GM18526 (cell line): ENCODE measurements around the gene CENPH.

Experiments
- POLR2A ChIP-seq: IDR thresholded peaks from 3 replicates; pipeline ENCODE4 v1.6.1; 2011; ENCODE audit not compliant: insufficient read length; ENCODE audit errors: extremely low read depth

The CENPH gene

DNA sequence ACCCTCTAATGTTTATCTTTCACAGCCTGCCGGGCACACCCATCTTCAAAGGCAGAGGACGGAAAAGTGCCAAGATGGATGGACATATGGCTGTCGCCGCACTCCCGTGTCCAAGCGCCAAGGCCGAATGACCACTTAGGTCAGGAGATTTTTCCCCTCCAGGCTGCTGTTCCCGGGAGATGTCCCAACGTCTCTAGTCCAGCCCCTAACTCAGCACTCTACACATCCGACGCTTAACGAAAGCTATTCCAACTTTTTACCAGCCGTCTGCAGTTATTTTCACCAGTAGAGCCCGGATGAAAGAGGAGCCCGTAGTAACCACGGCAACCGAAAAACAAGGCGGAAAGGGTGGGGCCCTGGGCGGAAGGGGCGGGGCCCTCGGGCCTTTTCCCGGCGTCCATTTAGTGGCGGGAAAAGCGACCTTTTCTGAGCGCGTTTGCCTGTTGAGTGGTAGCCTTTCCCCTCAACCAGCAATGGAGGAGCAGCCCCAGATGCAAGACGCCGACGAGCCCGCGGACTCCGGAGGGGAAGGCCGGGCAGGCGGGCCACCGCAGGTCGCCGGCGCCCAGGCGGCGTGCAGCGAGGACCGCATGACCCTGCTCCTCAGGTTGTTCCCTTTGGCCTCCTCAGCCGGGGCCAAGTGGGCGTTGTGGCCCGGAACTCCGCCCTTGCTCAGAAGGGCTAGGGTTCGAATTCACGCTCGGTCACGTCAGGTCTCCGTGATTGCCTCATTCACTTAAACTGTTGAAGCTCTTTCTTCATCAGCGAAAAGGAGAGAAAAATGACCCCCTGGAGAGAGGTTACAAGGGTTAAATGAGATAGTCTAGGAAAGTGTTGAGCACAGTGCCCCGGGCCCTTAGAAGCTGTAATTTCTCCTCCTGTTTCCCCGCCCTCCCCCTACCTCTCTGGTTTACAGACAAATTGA lies at the start of gene CENPH:
Gene CENPH (plus strand): TSS at position 422 of the 925 bp plus-strand sequence. CDS start 52 bp downstream, at position 474.
- TF ChIP-seq POLR2A: peak; percentile 56

- TF ChIP-seq POLR2A: no peak
Observed at GRCh38 chr5:69140827-69141226, 48.6 kb upstream of the CENPH start.

DNA sequence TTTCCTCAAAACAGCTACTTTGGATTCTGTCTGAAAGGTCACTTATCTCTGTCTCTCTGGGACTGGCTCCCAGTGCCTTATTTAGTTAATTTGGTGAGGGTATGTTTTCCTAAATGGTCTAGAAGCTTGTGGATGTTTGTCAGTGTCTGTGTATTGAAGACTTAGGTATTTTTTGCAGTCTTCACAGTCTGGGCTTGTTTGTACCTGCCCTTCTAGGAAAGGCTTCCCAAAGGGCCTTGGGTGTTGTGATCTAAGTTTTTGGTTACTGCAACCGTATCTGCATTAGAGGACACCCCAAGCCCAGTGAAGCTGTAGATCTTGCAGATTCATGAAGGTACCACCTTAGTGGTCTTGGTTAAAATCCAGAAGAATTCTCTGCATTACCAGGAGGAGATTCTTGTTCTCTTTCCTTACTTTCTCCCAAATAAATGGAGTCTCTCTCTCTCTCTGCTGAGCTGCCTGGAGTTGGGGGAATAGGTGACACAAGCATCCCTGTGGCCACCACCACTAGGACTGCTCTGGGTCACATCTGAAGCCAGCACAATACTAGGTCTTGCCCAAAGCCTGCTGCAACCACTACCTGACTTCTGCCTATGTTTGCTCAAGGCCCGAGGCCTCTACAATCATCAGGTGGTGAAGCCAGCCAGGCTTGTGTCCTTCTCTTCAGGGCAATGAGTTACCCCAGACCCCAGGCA lies 40.3 kb upstream of the CENPH start:
- no peak for TF ChIP-seq POLR2A

GRCh38 chr5:69149676-69150010 lies 39.7 kb upstream of the CENPH start:
- no peak for TF ChIP-seq POLR2A

DNA sequence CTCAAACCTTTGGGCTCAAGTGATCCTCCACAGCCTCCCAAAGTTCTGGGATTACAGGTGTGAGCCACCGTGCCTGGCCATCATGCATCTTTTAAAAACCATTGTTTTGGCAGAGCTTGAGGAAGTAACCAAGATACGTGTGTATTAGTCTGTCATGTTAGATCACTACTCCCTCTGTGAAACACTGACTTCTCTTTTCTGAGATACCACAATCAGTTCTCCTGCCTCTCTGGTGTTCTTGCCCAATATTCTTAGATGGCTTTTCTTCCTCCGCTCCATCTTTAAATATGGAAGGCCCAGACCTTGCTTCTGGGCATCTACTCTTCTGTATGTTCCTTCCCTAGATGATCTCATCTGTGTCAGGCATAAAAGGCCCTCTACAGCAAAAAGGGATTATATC lies 36.7 kb upstream of the CENPH start:
- TF ChIP-seq POLR2A: no peak

DNA sequence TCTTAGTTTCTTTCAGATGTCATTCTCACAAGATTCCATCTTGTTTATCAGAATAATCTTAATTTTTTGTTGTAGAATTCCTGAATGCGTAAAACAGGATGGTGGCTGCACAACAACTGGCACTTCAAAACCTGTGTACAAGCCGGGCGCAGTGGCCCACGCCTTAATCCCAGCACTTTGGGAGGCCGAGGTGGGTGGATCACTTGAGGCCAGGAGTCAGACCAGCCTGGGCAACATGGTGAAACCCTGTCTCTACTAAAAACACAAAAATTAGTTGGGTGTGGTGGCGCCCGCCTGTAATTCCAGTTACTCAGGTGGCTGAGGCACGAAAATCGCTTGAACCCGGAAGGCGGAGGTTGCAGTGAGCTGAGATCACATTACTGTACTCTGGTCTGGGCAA lies 32.9 kb upstream of the CENPH start:
- TF ChIP-seq POLR2A: no peak

DNA sequence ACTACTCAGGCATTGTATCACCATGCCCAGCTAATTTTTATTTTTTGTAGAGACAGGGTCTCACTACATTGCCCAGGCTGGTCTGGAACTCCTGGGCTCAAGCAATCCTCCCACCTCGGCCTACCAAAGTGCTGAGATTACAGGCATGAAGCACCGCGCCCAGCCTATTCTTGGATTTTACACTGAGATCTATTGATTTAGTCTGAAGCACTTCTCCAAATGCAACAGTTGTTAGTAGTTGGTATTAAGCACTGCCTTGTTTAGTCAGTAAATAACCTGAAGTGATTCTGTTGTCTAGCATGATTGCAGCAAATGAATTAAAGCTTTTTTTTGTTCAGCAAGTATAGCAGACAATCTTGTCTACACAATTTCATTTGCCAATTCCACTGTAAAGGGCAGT lies 31.3 kb upstream of the CENPH start:
- TF ChIP-seq POLR2A: no peak

- TF ChIP-seq POLR2A: no peak
Observed at GRCh38 chr5:69160651-69161050, 28.7 kb upstream of the CENPH start.

DNA sequence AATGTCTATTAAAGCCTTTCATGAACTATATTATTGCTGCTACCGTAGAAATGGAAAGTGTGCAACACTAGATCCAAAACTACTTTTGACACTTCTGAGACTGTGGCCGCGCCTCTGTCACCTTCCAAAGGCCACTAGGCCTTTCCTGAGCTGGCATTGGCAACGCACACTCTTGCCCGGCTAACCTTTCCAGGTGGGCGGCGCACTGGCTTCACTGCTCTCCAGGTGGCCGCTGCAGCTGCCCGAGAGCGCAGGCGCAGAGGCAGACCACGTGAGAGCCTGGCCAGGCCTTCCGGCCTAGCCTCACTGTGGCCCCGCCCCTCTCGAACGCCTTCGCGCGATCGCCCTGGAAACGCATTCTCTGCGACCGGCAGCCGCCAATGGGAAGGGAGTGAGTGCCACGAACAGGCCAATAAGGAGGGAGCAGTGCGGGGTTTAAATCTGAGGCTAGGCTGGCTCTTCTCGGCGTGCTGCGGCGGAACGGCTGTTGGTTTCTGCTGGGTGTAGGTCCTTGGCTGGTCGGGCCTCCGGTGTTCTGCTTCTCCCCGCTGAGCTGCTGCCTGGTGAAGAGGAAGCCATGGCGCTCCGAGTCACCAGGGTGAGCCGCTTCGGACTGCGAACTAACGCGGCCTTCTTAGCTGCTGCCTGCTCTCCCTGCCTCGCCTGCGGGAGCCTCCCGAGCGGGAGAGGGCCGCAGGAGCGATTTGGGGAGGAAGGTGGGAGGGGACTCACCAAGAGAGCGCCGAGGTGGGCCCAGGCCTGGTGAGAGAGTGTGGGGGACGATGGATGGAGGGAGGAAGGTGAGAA lies 22.5 kb upstream of the CENPH start, which contains the start of gene CCNB1:
Gene CCNB1 (plus strand): TSS at position 465 of the 807 bp plus-strand sequence. CDS start 113 bp downstream, at position 578.
- peak; percentile 71 for TF ChIP-seq POLR2A

GRCh38 chr5:69167493-69167855 lies 21.9 kb upstream of the CENPH start:
- TF ChIP-seq POLR2A: no peak

DNA sequence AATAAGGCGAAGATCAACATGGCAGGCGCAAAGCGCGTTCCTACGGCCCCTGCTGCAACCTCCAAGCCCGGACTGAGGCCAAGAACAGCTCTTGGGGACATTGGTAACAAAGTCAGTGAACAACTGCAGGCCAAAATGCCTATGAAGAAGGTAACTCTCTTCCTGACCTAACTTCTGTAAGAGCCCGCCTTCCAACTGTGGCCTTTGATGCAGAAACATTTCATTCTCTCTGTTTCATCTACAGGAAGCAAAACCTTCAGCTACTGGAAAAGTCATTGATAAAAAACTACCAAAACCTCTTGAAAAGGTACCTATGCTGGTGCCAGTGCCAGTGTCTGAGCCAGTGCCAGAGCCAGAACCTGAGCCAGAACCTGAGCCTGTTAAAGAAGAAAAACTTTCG lies 21.5 kb upstream of the CENPH start:
- no peak for TF ChIP-seq POLR2A

- no peak for TF ChIP-seq POLR2A
Observed at GRCh38 chr5:69170495-69170894, 18.9 kb upstream of the CENPH start.

- TF ChIP-seq POLR2A: no peak
Observed at GRCh38 chr5:69170969-69171368, 18.4 kb upstream of the CENPH start.

DNA sequence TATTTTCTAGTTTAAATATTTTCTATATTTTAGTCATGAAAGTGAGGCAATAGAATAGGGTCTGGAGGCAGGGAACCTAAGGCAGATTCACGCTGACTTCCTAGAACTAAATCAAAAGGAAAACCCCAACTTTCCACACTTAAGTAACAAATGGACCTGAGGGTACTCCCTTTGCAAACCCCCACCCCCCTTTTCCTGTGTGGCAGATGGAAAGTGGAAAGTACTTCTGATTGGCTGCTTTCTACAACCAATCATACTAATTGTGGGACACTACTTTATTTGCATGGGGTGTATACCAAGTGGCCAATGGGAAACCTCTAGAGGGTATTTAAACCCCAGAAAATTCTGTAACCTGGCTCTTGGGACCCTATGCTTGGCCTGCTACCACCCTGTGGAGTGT lies 4.8 kb upstream of the CENPH start:
- TF ChIP-seq POLR2A: no peak

DNA sequence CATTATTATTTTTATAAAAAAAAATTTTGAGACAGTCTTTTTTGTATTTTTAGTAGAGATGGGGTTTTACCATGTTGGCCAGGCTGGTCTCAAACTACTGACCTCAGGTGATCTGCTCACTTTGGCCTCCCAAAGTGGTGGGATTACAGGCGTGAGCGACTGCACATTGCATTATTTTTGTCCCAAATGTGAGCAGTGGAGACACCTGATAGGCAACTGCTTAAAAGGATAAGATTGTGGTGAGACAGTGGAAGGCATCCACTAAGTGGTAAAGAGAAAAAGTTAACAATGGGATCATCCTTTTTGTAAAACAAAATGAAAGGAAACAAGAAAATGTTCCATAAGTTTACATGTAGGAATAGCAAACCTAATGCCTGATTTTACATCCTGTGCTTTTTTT lies 2.0 kb upstream of the CENPH start:
- no peak for TF ChIP-seq POLR2A

DNA sequence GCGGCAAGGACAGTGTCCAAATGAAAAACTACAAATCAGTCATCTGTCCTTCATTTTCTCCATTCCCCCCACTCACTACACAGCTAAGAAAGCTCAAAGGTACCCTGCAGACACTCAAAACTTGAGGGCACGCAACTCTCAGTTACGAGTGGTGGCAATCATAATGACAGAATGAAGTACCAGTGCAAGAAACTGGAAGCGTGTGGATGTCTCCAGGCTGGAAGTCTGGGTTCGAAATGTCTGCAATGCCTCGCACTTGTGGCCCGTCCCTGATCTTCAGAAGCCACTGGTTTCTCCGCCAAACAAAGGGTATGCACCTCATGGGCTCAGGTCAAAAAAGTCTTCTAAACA lies 597 bp upstream of the CENPH start:
- TF ChIP-seq POLR2A: no peak
